GM12878 (cell line): ENCODE results near the gene TM7SF2. TPM values are rescaled to one million over a fixed set of nuclear protein-coding genes. Genes with fewer than 3 reads are reported as not detected.

Experiments
- ATAC-seq: fragments of 200-7000 bp; cut with Tn5 transposase; 3 replicates; pipeline ENCODE4 v1.9.1; 2020; ENCODE audit warnings: mild to moderate bottlenecking, moderate library complexity
- BruUV-seq: library from RNA; stranded (reverse); fragments of 400-500 nt; replicated peaks from 2 replicates; lab custom pipeline; 2021; lab: Mats Ljungman, UMichigan
- CTCF ChIA-PET: fragments of 300-600 bp; sonication (Branson Sonifier 250); formaldehyde crosslinking; extraction: SDS; loops from one replicate; lab custom pipeline; 2021; ENCODE audit warnings: inconsistent platforms; lab: Yijun Ruan, JAX
- POLR2A ChIA-PET: fragments of 350-600 bp; formaldehyde crosslinking; extraction: SDS; loops from one replicate; lab custom pipeline; 2021; ENCODE audit warnings: inconsistent platforms; lab: Charles Lee
- RAD21 ChIA-PET: fragments of 300-600 bp; sonication (Branson Sonifier 250); formaldehyde crosslinking; loops from one replicate; lab custom pipeline; 2023; ENCODE audit warnings: antibody characterized with exemption; ENCODE audit not compliant: unreplicated experiment; lab: Charles Lee
- SMC1A ChIA-PET: fragments of 300-600 bp; sonication (Branson Sonifier 250); formaldehyde crosslinking; loops from one replicate; lab custom pipeline; 2023; ENCODE audit not compliant: unreplicated experiment, uncharacterized antibody; lab: Charles Lee
- DNase-seq: peaks from one replicate; pipeline ENCODE4 v3.0.0-alpha.2; 2011; ENCODE audit warnings: low read depth, low spot score
- FAIRE-seq: peaks from 3 replicates; lab custom pipeline; 2011; peaks lifted over from hg19 to GRCh38; lab: Jason Lieb, UNC
- H2AFZ ChIP-seq: 2 replicates; pipeline ENCODE4 v1.6.0; 2011; ENCODE audit warnings: low read depth, low read length, control low read depth; ENCODE audit not compliant: control insufficient read depth
- H3K27ac ChIP-seq: 2 replicates; pipeline ENCODE4 v1.5.1; 2011; ENCODE audit warnings: control low read depth; ENCODE audit not compliant: control insufficient read depth, insufficient read depth
- H3K27me3 ChIP-seq, 2 experiments: replicated peaks in 1 of 2; 2 replicates each; pipeline versions ENCODE4 v1.6.0 to v1.6.1; 2011; ENCODE audit warnings: low read length in 1 of 2; ENCODE audit not compliant: control insufficient read depth in 2 of 2, insufficient read depth in 2 of 2
- H3K36me3 ChIP-seq, 2 experiments: 2 replicates each; pipeline ENCODE4 v1.5.1; 2011; ENCODE audit warnings: low read length in 1 of 2; ENCODE audit not compliant: control insufficient read depth in 2 of 2, insufficient read depth in 2 of 2
- H3K4me1 ChIP-seq: 2 replicates; pipeline ENCODE4 v1.6.1; 2011; ENCODE audit warnings: mild to moderate bottlenecking, low read length, moderate library complexity, mixed read lengths; ENCODE audit not compliant: control insufficient read depth, insufficient read depth
- H3K4me2 ChIP-seq: 2 replicates; pipeline ENCODE4 v1.6.0; 2011; ENCODE audit warnings: control low read depth; ENCODE audit not compliant: control insufficient read depth, insufficient read depth
- H3K4me3 ChIP-seq: fragments of 200-600 bp; sonication (generic); 2 replicates; pipeline ENCODE4 v1.5.1; 2016
- H3K79me2 ChIP-seq: 2 replicates; pipeline ENCODE4 v1.6.0; 2011; ENCODE audit warnings: low read length; ENCODE audit not compliant: control insufficient read depth, insufficient read depth
- H3K9ac ChIP-seq: 2 replicates; pipeline ENCODE4 v1.8.0; 2011; ENCODE audit warnings: low read length, control low read depth, mixed read lengths; ENCODE audit not compliant: control insufficient read depth, insufficient read depth
- H3K9me3 ChIP-seq: replicated peaks from 3 replicates; pipeline ENCODE4 v1.5.1; 2011; ENCODE audit warnings: mild to moderate bottlenecking, low read length; ENCODE audit not compliant: control insufficient read depth, insufficient read depth
- H4K20me1 ChIP-seq: 2 replicates; pipeline ENCODE4 v1.6.0; 2011; ENCODE audit not compliant: control insufficient read depth, insufficient read depth
- ETV6 ChIP-seq, 2 experiments: fragments of 450-650 bp in 1 of 2; IDR thresholded peaks in 1 of 2; conservative IDR thresholded peaks in 1 of 2; 2 replicates each; pipeline ENCODE4 v1.6.1; 2014; ENCODE audit warnings: antibody characterized with exemption in 1 of 2, borderline replicate concordance in 1 of 2, low read depth in 1 of 2, mild to moderate bottlenecking in 1 of 2, moderate library complexity in 1 of 2
- POLR2A ChIP-seq: IDR thresholded peaks from 2 replicates; pipeline ENCODE4 v1.6.1; 2011; ENCODE audit warnings: low read depth, mild to moderate bottlenecking, low read length
- POLR2AphosphoS2 ChIP-seq: IDR thresholded peaks from 2 replicates; pipeline ENCODE4 v1.6.1; 2011; ENCODE audit warnings: low read depth, mild to moderate bottlenecking, low read length, improper control_type of control experiment, moderate library complexity
- WGBS: methylation state at CpG from one replicate; pipeline ENCODE4 v1.1.6; 2016; ENCODE audit warnings: low lambda C conversion rate; ENCODE audit not compliant: insufficient replicate concordance, insufficient coverage; ENCODE audit errors: missing lambda C conversion rate; 5-methylcytosine and 5-hydroxymethylcytosine counted together
- in situ Hi-C: fragments of 300-500 bp; cut with MboI; formaldehyde crosslinking; loops from 9 replicates; pipeline ENCODE4 v1.14.3; 2018; ENCODE audit warnings: mixed read lengths
- intact Hi-C: fragments of 100-400 bp; cut with micrococcal nuclease; formaldehyde crosslinking; loops from one replicate; pipeline ENCODE4 v1.14.2; 2022; ENCODE audit not compliant: unreplicated experiment
- polyA plus RNA-seq, 11 experiments: library from polyadenylated mRNA; depleted of rRNA in 4 of 11; unstranded in 6 of 11; stranded (reverse) in 5 of 11; fragments of >200 nt; fragmentation: Nextera tagmentation in 4 of 11; fragmentation: Illumina TruSeq in 1 of 11; extraction: Ambion mirVana in 4 of 11; extraction: Trizol in 1 of 11; gene quantifications; 1 replicate in 1 of 11; 2 replicates in 10 of 11; pipeline versions ENCODE4 v1.2.1 to v1.2.3, GENCODE V29; 2011 to 2016; ENCODE audit warnings: inconsistent platforms in 2 of 11, missing spikeins in 2 of 11, low read depth in 1 of 11
- total RNA-seq, 4 experiments: library from RNA; depleted of rRNA in 3 of 4; stranded (reverse); fragments of >200 nt in 3 of 4; fragmentation: Illumina TruSeq in 1 of 4; extraction: Trizol in 1 of 4; gene quantifications; 2 replicates each; pipeline versions ENCODE4 v1.2.1 to v1.2.3, GENCODE V29; 2013 to 2021

The TM7SF2 gene
- total and polyA plus RNA-seq, 10 of the 15 experiments (the other 5 are each of a cell fraction or from before 2014, with no cell fraction given): 0.52 to 57.7 (median 20.7) TPM

GRCh38 chr11:65115361-65116082, 3.9 kb downstream of the TM7SF2 start:
- TF ChIP-seq POLR2AphosphoS2: no peak
- peak; percentile 69 for TF ChIP-seq POLR2A
- TF ChIP-seq ETV6 (conservative IDR thresholded peaks at IDR 0.05 in 1 of 2, IDR thresholded peaks at IDR 0.05 in 1 of 2; ENCODE audit: borderline replicate concordance in 1 of 2, low read depth in 1 of 2): no peak
- Histone ChIP-seq H3K36me3 (peaks cover 8 to 23% of the 10 kb centered on the region in 2 experiments), H3K4me3 (no peak overlapping the region), H2AFZ (no peak overlapping the region), H3K4me2 (peak overlapping the region; percentile 90; the same call in 1 of the 2 replicates), H3K9me3 (no peaks in the 10 kb centered on the region), H3K9ac (no peak overlapping the region), H3K27ac (no peak overlapping the region), H3K79me2 (peaks cover 28% of the 10 kb centered on the region), H3K4me1 (peaks cover 32% of the 10 kb centered on the region), H3K27me3 (no peaks in the 10 kb centered on the region), H4K20me1 (no peaks in the 10 kb centered on the region; the same call in 1 of the 2 replicates)
- in situ Hi-C loops: no loop called here
- BruUV-seq: no TSS peak
- DNase-seq (no peak), FAIRE-seq (no peak), ATAC-seq (no peak)
- WGBS: 92% methylated on average over 21 of the region's 21 CpGs
- ChIA-PET CTCF (interaction anchor here (0.6 to 1.3 kb wide), 5 partner anchors 17 to 222 kb away, joined by 3 to 5 read pairs (median 3); partner anchors contain the start of genes ARL2 and PPP2R5B), SMC1A (no interaction called here), RAD21 (no interaction called here), POLR2A (interaction anchor here (0.6 kb wide), 1 partner anchor 356 kb away, joined by 3 read pairs; no protein-coding TSS in a partner anchor)
- intact Hi-C loops: loop anchor here (2.0 to 10.0 kb wide), 4 partner anchors 75 to 341 kb away; partner anchors contain the start of genes DPF2, SAC3D1 and SF1
